Stimulated activated CD4-positive, alpha-beta T cell treated with anti-CD3 and anti-CD28 coated beads, Interleukin-15, amount 100 ng/mL, for 24 hours (primary cell): ENCODE results near the gene GNG7.
"Not testable (repeated sequence)": the region's sequence is repeated elsewhere in the genome, so short reads cannot be mapped to it uniquely, and the experiment has no call there.

Source experiments
- DNase-seq: peaks from one replicate; pipeline ENCODE4 v3.0.0-alpha.2; 2020

GNG7 gene

DNA sequence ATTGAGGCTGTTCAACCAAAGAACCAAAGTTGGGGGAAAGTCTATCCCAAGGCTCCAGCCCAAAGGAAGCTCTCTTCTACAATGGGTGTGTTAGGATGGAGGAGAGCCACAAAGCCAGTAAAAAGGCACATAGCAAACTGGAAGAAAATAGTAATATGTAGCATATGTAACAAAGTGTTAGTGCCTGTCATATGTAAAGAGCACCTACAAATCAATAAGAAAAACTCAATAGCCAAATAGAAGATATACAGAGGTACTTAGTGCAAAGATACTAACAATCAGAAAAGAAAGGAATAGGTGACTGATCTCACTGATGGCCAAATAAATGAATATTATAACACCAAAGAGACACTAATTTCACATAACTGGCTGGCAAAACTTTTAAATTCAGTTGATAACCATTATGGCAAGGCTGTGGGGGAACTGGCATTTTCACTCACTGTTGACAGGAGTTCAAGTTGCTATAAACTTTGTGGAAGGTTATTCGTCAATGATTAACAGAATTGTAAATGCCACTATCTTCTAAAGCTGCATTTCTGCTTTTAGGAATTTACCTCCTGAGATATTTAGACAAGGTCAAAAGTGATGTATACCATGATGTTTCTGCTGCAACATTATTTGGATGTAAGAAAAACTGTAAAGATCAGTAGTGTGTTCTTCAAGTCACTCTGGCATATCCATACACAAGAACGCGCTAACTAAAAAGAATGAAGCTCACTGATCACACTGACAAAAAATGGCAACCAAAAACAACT, 110.8 kb downstream of the GNG7 start:
- DNase-seq, result no peak

DNA sequence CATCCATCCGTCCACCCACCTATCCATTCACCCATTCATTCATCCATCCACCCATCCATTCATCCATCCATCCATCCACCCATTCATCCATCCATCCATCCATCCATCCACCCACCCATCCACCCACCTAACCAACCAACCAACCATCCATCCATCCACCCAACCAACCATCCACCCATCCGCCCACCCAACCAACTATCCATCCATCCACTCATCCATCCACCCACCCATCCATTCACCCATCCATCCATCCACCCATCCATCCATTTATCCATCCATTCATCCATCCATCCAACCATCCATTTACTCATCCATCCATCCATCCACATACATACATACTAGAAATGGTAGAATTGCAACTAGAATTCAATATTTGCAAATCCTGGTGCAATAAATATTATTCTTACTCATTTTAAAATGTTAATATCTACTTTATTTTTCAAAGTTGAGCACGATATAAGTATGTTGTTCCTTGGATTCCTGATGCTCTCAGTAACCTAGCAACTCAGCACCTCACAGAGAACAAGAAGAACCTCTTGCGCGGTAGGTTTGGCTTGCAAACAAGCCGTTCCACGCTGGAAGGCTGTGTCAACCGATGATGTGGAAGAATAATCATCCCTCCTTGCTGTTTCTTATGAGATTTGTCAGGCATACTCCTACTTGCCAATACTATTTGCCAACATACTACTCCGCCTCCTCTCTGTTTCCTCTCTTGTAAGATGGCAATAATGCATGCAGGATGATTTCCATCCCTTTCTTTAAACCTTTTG, 111.7 kb downstream of the GNG7 start:
- no peak for DNase-seq

DNA sequence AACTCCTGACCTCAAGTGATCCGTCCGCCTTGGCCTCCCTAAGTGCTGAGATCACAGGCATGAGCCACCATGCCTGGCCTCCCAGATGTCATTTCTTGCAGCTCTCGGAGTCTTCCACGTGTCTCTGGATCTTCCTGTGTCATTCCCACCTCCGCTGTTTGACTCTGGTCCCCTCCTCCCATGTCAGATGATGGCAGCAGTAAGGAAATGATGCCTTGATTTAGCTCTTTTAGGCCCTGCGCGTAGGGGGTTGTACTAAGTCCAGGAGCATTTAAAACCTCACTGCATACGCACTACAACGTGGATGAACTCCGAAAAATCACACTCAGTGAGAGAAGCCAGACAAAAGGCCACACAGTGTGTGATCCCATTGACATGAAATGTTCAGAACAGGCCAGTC, 113.1 kb downstream of the GNG7 start:
- no peak for DNase-seq

DNA sequence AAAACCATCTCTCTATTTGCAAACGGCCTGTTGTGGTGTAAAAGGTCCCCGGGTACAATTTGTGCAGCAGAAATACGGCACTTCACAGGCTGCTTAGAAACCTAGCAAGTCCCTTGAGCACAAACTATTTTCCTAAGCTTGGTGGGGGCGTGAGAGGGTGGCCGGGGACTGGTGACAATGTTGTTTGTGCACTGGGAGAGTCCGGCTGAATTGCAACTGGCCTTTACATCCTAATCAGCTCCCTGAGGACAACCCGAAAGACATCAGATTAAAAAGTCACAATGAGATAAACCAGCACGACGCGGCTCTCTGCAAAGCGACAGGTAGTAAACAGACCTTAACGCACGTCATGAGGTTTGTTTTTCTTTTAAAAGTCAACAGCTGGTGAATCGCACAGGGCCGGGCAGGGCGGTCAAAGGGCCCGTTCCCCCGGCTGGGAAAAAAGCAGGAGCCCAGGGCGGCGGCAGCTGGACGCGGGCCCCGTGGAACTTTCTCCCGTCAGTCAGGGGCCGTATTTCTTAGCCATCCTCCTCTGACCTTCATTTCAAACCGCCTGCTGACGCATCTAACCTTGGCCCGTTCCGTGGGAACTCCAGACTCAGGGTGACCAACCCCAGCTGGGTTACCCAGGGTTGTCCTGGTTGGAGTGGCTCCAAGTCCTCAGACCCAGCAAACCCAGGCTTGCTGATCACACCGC, 114.3 kb downstream of the GNG7 start:
- no peak for DNase-seq

DNA sequence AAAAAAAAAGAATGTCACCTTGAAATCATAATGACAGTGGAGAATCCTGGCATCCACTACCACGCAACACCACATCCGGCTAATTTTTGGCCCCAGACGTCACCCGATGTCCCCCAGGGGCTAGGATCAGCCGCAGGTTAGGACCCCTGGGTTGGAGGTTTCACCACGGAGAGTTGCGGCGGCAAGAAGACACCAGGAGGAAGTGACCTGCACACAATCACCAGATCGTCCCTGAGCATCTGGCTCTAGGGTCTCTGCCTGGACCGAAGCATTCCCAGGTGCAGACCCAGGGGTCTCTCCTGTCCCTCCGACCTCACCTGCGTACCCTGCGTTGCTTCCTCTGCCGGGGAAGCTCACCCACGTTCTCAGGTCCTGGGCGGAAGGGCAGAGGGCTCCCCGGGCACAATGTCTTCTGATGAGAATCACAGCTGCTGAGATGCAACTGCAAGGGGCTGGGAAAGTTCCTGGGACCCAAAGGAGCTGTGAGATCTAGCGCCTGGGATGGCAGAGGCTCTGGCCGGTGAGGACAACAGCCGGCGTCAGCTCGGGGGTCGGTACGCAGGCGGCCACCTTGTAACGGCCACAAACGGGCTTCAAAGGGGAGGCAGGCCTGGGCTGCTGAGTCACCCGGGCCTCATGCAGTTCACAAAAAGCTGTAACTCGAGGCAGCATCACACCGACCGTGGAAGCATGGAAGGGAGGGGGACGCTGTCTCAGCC, 115.3 kb downstream of the GNG7 start:
- DNase-seq, result no peak

DNA sequence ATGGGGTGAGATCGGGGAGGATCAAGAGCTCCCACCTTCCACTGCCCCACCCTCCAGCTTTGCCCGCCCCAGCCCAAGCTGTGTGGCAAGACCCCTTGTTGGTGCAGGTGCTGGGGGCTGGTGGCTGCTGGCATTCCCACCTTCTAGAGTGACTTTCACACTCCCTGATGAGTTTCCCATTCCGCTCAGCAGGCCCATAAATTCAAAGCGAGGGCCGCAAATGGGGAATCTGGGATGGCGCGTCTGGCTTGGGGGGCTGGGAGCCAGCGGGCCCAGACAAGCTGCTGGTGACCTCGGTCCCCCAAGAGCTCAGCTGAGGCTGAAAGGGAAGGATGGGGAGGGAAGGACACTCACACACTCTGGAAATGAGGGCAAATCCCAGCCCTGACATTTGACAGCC, 116.3 kb downstream of the GNG7 start:
- DNase-seq, result no peak

DNA sequence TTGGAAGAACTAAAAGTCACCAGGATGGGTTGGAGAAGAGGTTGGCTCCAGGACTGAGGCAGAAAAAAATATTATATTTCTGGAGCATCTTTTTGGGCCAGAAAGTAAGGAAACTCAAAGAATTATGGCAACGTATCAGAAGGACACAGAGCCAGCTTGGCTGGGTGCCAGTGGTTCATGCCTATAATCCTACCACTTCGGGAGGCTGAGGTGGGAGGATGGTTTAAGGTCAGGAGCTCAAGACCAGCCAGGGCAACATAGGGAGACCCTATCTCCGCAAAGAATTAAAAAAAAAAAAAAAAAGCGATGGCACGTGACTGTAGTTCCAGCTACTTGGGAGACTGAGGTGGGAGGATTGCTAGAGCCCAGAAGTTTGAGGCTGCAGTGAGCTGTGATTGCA, 118.5 kb downstream of the GNG7 start:
- no peak for DNase-seq

DNA sequence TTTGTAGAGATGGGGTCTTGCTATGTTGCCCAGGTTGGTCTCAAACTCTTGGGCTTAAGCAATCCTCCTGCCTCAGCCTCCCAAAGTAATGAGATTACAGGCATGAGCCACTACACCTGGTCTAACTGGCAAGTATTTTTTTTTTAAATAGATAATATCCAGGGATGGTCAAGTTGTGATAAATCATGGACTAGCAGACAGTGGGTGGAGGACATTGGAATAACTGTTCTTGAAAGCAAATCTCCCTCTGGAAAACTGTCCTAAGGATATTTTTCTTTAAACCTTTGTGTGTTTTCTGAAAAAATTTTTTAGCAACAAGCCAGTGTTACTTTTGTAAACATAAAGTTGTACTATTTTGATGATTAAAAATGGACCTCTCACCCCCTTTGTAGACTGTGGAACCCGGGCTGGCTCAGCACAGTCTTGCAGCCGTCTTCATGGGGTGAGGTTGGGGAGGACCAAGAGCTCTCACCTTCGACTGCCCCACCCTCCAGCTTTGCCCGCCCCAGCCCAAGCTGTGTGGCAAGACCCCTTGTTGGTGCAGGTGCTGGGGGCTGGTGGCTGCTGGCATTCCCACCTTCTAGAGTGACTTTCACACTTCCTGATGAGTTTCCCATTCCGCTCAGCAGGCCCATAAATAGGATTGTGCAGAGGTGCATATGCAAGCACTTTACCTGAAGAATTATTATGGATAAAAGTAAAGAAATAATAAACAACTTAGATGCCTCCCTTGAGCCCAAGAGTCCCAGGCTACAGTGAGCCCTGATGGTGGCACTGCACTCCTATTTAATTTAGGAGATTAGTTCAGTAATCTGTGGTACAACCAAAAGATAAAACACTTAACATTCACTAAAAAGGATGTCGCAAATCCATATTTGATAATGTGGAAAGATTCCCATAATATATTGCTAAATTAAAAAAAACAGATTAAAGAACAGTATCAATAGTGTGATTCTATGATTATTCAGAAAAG, 119.2 kb downstream of the GNG7 start:
- DNase-seq, result no peak

DNA sequence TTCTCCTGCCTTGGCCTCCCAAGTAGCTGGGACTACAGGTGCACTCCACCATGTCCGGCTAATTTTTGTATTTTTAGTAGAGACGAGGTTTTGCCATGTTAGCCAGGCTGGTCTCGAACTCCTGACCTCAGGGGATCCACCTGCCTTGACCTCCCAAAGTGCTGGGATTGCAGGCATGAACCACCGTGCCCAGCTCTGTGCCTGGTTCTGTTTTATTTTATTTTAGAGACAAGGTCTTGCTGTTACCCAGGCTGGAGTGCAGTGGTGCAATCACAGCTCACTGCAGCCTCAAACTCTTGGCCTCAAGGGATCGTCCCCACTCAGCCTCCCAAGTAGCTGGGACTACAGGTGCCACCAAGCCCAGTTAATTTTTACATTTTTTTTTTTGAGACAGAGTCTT, 122.1 kb downstream of the GNG7 start:
- DNase-seq, result not testable (repeated sequence)

DNA sequence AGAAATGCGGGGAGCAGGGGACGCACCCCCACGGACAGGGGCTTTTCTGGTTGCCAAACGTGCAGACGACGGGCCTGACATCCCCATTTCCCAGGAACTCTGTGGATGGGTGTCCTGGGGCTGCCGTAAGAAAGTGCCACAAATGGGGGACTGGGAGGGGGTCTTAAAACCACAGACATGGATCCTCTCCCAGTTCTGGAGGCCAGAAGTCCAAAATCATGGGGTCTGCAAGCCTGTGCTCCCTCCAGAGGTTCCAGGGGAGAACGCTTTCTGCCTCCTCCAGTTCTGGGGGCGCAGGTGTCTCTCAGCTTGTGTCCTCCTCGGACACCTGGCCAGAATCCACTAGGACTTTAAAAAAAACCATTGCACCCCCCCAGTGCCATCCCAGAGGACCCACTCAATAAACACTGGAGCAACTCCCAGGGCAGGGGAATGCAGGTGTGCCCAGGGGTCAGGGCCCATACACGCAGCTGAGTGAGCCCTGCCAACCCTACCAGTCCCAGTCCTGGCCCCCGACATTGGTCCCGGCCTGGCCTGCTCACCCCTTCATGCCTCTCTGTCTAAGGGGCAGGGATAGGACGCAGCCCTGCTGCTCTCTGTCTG, 122.7 kb downstream of the GNG7 start:
- no peak for DNase-seq

DNA sequence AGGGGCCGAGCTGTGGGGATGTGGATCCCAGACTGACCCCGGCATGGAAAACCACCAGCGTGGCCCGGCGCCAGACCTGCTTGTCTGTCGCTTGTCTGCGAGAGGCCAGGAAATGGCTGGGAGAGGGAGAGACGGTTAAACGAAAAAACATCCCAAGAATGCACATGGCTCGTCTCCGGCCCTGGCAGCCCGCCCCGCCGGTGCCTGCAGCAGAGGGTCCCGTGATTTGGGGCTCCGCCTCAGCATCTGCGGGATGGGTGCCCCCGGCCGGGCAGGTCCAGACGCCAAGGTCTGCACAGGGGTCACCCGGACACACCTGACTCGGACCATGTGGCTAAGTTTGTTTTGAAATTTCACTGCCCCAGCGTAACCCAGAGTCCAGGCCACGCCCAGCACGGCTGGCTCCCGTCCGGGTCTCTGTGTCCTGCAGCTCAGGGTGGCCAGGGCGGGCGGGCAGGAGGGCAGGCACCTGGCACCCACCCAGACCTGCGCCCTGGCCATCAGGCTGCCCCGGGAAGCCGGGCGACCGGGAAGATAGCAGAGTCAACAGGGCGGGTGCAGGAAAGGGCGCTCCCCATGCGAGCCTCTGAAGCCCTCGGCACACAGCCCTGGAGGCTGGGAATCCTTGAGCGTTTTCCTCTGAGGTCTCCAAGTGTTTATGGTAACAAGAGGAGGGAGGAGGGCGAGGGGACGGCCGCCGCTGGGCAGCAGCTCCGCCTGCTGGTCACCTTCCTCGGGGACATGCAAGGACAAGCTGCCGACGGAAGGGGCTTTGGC, 123.4 kb downstream of the GNG7 start:
- DNase-seq, result peak; percentile 71

DNA sequence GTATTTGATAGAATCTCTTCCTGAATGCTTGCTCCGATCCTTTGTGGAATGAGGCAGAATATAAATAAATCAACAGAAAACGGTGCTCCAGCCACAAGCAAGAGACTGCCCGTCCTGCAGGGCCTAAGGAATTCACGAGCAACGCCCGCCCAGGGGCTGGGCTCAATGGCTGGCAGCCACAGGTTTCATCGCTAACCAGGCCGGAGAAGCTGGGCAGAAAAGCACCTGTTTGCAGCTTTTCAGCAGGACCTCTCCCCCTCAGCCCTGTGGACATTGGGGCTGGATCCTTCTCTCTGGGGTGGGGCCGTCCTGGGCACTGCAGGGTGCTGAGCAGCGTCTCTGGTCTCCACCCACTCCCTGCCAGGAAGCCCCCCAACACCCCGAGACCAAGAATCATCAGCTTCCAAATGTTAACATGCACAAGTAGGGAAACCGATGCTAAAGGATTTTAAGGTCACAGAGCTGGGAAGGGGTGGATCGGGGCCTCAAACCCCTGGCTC, 124.1 kb downstream of the GNG7 start:
- DNase-seq, result no peak

DNA sequence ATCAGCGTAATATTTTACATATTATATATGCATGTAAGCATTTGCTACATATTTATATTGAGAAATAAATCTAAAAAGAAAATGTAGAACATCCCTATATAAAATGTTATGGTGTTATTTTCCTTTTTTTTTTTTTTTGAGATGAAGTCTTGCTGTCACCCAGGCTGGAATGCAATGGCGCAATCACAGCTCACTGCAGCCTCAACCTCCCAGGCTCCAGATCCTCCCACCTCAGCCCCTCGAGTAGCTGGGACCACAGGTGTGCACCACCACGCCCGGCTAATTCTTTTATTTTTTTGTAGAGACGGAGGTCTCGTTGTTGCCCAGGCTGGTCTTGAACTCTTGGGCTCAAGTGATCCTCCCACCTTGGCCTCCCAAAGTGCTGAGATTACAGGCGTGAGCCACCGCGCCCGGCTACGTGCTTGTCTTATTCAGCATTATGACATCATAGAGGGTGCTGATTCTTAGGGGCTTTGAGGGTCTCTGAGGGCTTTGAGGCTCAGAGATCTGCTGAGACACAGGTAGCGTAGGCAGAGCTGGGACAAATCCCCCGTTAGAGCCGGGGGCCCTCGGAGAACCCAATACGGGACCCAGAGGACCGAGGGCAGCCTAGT, 124.7 kb downstream of the GNG7 start:
- DNase-seq, result no peak

DNA sequence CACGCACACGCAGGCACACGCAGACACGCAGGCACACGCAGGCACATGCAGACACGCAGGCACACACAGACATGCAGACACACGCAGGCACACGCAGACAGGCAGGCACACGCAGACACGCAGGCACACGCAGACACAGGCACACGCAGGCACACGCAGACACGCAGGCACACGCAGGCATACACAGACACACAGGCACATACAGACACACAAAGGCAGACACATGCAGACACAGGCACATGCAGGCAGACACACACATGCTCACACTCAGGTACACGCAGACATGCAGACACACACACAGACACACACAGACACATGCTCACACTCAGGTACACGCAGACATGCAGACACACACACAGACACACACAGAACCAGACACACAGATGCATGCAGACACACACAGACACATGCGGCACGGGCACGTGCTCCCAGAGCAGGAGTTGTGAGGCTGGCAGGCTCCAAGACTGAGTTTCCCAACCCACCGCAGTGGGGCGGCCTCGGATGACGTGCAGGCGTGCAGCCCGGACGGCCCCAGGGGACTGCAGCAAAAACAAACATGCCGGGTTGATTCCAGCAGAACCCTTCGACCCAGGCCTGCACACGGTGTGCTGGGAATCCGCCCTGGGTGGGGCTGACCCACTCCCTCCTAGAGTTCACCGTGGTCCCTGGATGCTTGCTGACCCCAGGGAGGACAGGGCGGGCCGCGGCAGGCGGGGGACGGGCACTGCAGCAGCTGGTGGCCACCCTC, 126.6 kb downstream of the GNG7 start:
- DNase-seq, result no peak

DNA sequence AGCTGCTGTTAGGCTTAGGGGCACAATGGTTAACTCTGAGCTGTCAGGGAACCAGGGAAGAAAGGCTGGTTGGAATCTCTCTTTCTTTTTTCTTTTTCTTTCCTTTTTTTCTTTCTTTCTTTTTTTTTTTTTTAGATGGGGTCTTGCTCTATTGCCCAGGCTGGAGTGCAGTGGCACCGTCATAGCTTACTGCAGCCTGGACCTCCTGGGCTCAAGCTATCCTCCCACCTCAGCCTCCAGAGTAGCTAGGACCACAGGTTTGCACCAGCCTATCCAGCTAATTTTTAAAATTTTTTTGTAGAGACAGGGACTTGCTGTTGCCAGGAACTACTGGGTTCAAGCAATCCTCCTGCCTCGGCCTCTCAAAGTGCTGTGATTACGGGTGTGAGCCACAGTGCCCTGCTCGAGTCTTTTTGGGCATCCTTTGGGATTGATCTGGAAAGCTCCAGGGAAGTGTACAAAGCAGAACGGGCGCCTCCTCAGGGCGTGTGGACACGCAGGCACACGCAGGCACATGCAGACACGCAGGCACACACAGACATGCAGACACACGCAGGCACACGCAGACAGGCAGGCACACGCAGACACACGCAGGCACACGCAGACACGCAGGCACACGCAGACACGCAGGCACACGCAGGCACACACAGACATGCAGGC, 127.4 kb downstream of the GNG7 start:
- no peak for DNase-seq

DNA sequence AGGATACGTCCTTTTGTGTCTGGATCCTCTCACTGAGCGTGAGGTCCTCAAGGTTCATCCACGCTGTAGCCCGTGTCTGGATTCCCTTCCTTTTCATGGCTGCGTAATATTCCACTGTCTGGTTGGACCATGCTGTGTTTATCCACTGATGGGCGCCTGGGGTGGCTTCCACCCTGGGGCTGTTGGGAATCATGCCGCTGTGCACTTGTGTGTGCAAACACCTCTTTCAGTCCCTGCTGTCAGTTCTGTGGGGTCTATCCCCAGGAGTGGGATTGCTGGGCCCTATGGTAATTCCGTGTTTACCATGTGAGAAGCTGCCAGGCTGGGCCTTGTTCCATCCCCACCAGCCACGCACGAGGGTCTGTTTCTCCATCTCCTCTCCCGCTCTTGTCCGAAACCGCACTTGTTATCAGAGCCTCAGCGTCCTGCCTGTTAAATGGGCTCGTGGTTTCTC, 128.0 kb downstream of the GNG7 start:
- DNase-seq, result no peak

DNA sequence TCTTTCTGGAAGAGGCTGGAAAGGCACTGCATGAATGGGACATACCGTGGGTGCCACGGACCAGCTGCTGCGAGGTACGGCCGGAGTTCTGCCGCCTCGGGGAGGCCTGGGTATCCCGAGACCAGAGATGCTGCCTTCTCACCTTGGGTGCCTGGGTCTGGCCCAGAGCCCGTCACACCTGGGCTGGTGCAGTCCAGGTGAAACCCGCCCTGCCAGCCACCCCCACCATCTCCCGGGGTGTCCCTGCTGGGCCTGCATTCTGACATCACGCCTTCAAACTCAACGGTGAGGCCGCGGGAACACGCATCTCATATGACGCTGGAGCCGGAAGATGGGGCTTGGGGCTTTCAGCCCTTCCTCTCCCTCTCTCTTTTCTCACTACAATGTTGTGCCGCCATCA, 128.6 kb downstream of the GNG7 start:
- no peak for DNase-seq

DNA sequence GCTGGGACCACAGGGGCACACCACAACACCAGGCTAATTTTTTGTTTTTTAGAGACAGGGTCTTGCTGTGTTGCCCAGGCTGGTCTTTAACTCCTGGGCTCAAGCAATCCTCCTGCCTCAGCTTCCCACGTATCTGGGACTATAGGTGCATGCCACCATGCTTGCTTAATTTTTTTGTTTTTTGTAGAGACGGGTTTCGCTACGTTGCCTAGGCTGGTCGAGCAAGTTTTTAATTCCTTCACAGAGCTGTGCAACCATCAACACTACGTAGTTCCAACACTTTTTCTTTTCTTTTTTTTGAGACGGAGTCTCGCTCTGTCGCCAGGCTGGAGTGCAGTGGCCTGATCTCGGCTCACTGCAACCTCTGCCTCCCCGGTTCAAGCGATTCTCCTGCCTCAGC, 130.3 kb downstream of the GNG7 start:
- DNase-seq, result not testable (repeated sequence)
